Measurements from ENCODE around the gene CPNE4.

The CPNE4 gene

DNA sequence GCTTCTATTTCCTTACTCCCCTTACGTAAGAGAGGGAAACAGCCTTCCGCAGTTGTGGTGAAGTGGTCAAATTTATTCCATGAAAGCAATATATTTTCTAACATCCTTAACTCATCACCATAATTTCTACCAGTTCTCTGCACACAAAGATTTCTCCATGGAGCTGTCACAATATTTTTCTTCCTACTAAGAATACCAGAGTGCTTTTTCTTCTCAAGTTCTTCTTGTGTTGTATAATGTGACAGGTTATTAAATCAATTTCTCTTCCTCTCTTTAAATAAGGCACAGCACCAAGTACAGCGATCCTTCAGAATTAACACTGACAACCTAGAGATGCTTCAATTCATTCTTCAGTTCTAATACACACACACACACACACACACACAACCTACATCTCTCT lies 153.0 kb downstream of the CPNE4 start:
- no peak for DNase-seq (ENCODE audit: low read depth in 2 of 2)

DNA sequence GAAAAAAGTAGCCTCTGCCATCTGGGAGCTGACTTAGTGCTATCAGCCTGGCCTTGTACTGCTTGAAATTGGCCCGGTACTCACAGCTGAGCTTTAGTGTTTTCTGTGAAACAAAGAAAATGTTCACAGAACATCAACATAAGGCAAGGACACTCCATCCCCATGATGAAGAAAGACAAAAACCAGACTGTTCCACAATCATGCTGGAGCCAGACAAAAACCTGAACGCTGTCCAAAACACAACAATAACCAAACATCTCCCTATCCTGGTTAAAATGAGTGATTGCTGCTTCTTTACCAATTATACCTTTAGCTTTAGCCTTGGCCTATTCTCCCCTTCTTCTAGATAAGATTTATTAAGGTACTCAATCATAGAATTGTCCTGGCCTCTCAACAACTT lies 153.9 kb downstream of the CPNE4 start:
- DNase-seq (ENCODE audit: low read depth in 2 of 2), result no peak

DNA sequence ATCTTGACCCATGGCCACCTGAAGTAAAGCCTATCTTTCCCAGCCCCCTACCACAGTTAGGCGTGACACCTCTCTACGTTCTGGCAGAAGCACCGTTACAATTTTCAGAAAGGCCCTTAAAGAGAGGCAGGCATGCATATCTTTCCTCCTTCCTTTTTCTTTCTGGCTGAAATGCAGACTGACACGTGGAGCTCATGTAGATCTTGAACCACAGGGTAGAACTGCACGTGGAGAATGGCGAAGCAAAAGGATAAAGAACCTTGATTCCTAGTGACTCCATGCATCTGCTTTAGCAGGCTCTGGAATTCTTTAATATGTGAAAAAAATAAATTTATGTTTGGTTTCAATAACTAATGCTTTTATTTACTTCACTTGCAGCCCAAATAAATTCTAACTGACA lies 166.6 kb downstream of the CPNE4 start:
- no peak for DNase-seq (ENCODE audit: low read depth in 2 of 2)

DNA sequence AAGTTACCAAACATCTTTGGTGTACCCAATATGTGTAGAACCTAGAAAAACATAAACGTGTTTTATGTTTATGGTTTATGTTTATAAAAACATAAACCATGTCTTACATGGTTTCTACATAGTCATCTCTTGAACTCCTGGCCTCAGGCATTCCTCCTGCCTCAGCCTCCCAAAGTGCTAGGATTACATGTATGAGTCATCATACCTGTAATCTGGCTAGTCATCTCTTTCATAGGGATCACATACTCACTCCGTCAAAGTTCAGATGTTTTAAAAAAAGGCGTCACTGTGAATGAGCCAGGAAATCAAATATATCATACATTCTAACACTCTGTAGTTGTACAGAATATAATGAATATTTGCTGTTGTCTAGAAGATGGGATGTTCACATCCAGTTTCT lies 178.6 kb downstream of the CPNE4 start:
- no peak for DNase-seq (ENCODE audit: low read depth in 2 of 2)

DNA sequence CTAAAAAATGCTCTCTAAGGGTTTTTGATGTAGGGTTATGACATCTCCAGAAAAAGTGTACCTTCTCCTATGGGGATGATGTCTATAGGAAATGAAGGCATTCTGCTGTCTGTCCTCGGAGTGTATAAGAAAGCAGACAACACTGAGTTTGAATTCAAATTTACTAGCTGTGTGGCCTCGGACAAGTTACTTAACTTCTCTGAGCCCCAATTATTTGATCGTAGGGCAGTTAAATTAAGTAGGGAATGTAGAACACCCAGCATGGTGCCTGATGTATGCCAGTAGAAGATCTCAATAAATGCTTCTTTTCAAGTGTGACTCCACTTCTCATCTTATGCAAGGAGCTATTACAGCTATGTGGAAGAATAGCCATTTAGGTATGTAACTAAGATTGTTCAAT lies 184.6 kb downstream of the CPNE4 start:
- no peak for DNase-seq (ENCODE audit: low read depth in 2 of 2)

DNA sequence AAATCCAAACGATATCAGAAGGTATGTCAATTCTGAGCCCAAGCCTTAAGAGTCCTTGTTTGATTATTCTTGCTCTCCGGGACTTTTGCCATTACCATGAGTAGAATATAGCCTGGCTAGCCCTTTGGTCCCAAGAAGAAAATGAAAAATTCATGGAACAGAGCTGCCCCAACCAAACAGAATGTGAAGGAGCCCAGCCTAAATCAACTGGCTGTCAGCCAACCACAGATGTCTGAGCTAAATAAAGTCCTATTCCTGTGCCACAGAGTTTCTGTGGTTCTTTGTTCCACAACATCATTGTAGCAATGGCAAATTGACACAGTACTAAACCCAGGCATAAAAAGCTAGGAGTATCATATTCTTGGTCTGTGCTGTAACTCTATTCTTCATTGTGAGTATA lies 185.2 kb downstream of the CPNE4 start:
- no peak for DNase-seq (ENCODE audit: low read depth in 2 of 2)

DNA sequence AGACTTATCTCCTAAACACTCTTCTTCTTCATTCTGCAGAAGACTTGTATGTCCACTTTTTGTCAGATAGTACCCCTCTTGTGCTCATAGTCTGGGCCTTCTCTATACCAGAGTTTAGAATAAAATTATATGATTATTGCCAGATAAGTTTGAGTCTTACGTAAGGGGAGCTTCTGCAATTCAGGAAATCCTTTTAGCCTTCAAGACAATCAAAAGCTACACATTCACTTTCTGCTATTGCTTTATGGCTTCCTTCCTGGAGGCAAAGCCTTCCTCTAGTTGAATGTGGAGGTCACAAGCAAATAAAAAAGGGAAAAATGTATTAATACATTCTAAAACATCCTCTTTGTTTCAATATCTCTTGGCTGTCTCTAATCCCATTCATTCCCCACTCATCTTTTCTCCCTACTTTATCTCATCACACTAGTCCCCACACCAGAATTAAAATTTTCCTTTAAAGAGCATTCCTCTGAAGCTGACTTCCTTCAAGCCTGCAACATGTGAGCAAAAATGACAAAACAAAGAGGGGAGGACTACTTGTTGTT lies 186.8 kb downstream of the CPNE4 start:
- DNase-seq (ENCODE audit: low read depth in 2 of 2), result no peak

DNA sequence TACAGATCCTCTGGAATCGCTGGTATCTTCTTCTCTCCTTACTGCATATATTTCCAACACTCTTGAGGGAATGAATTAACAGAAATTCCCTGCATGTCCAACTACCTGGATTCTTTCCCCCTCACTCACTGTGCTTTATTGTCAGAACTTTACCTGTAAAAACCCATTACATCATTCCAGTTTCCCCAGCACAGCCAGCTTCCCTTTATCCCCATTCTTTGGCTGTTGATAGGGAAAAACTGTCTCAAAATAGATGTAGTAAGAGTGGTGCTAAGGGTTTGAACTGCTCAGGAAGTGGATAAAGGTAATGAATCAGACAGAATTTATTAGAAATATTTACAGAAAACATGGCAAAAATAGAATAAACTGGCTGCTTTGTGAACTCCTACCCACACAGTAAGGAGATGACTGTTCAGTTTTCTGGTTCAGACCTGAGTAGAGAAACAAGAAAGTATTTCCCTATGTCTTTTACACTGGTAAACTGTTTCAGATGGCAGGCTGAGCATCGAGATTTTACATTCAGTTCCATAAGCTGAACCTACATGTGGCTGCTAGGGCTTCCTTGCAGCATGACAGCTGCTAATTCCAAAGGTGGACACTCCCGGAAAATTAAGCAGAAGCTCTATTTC lies 188.4 kb downstream of the CPNE4 start:
- no peak for DNase-seq (ENCODE audit: low read depth in 2 of 2)

DNA sequence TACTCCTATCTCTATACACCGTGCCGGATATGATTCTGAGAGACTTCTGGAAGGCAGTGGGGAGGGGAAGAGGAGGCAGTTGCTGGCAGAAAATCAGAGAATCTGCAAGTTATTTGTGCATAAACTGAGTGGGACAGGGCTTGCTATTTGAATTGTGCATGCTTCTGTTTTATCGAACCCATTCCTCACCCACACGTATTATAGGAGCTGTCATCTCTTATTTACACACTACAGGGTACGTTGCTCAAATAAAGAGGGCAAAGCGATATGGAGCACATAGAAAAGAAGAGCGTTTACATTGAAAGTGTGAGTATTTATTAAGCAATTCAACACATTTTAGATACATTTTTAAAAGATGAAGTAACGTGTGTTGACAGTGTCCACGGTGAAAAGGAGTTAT lies 191.6 kb downstream of the CPNE4 start:
- DNase-seq (ENCODE audit: low read depth in 2 of 2), result no peak

DNA sequence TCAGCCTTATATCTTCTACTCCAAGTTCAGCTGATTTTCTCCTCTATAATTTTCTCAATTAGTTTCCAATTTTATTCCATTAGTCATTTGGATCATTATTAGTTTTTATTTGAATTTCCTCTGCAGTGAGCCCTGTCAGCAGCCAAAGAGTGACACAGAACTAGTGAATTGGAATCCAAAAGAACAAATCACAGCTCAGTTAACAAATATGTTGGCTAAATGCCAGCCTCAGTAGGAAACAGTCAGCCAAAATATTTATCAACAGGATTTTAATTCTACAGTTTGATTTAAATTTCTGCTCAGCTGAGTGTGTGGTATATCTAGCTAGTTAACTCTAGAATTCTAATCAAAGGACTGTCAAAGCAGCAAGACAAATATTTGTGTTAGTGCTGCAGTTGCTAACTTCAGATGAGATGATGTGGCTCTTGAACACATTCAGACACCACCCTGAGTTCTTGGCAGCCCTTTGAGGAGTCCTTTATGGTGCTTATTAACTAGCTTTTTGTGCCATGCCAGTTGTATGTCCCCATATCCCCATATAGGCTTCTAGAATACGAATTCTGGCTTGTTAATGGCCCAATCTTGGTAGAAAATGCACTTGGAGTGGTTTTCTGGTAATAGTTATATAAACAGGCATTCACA lies 194.5 kb downstream of the CPNE4 start:
- no peak for DNase-seq (ENCODE audit: low read depth in 2 of 2)

DNA sequence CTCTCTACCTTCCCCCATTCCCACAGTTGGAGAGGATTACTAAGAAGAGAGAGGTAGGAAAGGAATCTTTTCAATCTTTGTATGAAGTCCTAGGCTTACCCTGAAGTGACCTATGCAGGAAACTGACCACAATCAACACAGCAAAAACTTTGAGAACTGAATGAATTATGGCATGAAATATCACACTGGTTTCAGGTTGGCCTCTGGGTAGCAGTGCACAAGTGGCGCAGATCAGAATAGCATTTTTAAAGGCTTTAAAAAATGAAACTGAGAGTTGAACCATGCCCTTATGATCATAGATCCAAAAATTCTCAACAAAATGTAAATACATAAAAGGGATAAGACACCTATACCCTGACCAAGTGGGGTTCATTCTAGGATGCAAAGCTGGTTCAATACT lies 198.9 kb downstream of the CPNE4 start:
- DNase-seq (ENCODE audit: low read depth in 2 of 2), result no peak

DNA sequence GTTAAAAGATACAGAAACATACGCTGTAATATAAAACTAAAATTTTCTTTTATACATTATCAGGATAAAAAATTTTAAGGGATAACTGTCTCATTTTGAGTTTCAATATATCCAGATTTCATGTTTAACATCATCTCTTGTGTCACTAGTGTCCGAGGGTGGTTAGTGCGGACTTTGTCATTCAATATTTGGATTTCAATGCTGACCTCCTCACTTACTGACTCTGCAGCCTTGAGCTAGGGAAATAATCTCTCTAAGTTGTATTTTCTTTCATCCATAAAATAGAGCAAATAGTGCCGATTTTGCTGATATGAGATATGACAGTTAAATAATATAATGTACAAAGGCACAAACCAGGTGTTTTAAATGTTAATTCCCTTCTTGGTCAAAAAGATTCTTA lies 203.2 kb downstream of the CPNE4 start:
- no peak for DNase-seq (ENCODE audit: low read depth in 2 of 2)

DNA sequence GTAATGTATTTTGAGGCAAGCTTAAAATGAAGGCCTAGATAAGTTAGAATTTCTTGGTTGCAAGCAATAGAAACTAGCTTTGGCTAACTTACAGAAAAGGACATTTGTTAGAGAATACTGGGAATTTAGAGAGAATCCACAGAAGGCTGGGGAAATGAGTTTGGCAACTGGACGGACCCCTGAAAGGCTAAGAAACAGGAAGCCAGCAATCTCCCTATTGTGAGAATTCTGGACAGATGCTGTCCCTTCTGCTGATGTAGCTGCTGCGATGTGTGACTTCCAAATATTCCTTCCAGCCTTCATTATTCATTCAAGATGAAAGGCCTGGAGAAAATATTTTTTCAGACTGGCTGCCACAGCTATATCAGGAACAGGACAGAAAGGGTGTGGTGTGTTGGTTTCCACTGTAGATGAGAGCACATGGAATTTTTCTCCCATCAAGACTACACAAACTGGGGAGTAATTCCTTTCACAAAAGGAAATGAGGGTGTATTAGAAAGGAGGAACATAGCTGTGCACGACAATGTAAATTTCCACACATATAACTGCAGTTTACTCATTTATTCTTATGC lies 213.5 kb downstream of the CPNE4 start:
- no peak for DNase-seq (ENCODE audit: low read depth in 2 of 2)

DNA sequence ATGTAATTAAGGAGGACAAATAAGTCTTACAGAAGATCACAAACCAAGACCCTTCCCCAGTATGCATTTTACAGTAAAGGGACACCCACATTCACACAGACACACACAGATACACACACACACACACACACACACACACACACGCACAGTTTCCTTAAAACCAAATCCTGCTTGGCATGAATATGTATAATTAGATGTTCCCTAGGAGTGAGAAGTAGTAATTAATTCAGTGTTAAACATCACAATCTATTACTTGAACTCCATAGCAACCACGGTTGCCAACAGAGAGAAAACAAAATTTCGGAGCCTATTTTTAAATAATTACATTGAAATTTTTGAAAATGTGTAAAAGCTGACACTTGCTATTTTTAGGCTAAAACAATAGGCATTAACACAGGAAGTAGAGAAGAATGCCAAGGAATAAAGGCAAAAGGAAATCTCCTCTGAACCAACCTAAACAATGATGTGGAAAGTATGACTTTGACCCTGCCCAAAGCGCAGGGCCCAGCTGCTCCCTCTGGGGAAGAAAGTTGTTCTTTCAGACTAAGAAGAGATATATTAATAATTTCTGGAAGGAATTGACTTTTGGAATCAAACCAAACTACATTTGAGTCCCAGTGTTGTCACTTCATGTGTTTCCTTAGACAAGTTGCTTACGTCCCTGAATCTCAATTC lies 215.3 kb downstream of the CPNE4 start:
- no peak for DNase-seq (ENCODE audit: low read depth in 2 of 2)

DNA sequence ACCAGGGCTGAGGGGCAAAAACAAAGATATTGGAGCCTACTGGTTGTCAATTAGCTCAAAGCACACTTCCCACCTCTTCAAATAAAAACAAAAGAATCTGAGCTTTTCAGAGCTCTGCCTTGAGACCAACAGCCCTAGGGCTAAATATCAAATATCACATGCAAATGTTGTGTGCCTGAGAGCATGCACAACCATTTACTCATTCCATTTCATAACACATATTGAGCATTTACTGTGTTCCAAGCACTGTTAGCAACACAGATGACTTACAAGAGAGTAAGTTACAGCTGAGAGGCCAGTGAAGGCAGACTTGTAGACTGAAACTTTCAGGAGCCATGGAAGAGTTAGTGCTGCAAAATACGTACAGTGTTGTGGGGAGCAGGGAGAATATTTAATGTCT lies 222.4 kb downstream of the CPNE4 start:
- DNase-seq (ENCODE audit: low read depth in 2 of 2), result no peak

DNA sequence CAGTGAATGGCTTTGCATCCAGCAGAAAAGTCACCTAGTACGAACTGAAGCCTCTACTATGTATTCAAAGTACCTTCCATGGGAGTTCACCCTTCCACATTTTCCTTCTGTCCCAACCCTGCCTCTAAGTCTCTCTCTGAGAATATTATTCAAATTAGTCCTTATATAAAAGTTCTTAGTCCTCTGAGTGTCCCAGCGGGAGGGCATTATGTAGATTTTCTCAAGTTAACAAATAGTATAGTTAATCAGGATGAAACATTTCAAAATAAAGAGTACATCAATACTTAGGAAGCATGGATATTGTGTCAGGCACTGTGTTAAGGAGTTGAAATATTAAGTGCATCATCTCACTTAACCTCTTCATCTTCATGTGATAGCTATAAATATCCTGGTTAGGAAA lies 223.3 kb downstream of the CPNE4 start:
- DNase-seq (ENCODE audit: low read depth in 2 of 2), result no peak

DNA sequence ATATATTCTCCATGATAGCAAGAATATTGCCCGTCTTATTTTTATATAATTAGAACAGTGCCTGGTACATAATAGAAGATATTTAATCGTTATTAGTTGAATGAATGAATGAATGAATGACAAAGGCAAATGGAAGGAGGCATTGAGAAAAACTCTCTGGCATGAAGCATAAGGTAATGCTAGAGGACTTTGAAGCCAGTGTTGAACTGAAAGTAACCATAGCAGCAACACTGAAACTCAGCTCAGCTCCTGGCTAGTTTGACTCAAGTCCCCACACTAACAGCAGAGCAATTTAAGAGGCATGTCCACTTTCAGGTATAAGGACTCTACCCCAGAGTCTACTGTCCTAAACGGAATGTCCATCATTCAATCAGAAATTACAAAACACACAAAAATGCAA lies 227.0 kb downstream of the CPNE4 start:
- no peak for DNase-seq (ENCODE audit: low read depth in 2 of 2)

DNA sequence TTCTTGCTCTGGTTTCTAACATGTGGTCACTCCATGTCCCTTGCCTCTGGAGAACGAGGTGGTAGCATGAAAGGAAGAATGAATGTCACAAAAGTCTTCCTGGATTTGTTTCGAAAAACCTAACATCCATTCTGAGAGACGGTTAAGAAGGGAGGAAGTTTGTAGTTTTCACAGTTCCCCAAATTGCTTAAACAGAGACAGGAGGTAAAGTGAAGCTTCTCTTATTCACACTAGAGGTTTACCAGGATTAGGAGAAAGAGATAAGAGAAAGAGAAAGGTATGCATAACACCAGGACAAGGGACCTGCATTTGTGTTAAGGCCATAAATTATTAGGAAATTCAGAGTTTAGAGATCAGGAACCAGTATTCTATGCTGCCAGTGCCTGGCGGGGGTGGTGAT lies 228.1 kb downstream of the CPNE4 start:
- no peak for DNase-seq (ENCODE audit: low read depth in 2 of 2)

DNA sequence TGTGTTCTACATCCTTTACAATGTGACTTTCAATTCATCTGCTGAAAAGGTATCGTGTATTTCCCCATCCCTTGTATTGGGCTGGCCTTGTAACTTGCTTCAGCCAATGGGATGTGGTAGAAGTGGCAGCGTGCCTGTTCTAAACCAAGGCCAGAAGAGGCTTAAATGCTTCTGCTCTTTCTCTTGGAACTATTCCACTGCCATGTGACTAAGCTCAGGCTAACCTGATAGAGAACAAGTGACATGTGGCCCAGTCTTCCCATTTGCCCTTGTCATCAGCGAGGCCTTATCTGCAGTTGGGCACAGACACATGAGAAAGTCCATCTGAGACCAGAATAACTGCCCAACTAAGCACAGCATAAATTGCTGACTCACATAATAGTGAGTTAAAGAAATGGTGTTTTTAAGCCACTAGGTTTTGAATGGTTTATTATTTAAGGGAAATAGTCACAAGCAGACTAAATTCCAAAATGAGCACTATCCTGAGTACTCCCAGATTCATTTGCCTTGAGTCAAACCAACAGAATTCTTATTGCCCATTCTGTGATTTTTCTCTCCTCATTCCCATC lies 230.2 kb downstream of the CPNE4 start:
- DNase-seq (ENCODE audit: low read depth in 2 of 2), result no peak

DNA sequence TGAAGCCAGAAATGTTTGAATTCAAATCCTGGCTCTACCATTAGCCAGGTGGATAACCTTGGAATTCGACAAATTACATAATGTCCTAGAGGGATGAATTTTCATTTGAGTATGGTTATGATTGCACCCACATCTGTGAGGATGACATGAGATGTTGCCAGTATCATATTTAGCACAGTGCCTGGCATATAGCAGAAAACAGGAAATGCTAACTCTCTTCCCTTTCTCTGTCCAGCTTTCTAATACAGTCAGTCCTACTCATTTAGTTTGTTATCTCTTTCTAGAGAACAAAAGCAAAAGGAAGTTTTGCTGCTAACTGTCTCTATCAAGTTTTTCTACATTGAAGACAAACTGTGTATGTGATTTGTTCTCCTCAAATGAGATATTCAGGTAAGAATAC lies 231.7 kb downstream of the CPNE4 start:
- DNase-seq (ENCODE audit: low read depth in 2 of 2), result no peak

DNA sequence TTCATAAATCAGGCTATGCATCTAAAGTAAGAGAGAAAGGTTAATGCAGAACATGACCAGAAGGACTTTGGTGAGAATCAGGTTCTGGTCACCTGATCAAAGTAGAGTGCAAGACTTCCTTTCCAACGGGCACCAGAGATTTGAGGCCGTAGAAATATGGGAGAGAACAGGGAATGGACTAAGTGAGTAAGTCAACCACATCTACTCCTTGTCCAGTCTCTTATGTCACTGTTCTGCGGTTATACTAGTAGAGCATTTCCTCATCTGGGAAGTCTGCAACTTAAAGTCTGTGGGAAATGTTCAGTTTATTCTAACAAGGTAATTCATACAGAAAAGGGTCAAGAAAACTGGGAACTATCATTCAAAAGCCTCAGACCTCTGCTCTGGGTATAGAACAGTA lies 232.8 kb downstream of the CPNE4 start:
- DNase-seq (ENCODE audit: low read depth in 2 of 2), result no peak

DNA sequence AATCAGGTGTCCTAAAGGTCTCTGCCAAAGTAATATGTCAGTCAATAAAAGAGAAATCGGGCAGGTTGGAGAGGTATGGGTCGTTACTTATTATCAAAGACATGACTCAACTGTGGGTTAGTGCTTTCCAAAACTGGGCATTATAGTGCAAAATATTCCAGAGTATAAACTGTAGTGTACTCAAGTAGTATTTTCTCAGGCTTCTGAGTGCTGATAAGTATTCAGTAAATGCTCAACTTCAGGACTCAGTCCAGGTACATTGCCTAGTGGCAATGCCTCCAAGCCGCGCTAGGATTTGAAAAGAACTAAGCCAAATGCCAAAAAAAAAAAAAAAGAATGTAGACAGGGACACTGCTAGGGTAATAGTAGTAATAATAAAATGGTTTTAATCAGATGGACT lies 233.2 kb downstream of the CPNE4 start:
- DNase-seq (ENCODE audit: low read depth in 2 of 2), result no peak

DNA sequence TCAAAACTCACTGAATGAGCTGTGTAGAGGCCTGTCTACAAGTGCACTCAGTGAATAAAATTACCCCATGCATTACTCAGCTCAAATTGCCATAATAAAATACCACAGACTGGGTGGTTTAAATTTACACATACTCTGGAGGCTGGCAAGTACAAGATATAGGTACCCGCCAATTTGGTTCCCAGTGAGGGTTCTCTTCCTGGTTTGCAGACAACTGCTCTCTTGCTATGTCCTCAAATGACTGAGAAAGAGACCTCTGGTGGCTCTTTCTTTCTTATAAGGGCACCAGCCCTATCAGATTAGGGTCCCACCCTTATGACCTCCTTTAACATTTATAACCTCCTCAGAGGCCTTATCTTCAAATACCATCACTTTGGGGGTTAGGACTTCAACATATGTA lies 237.0 kb downstream of the CPNE4 start:
- DNase-seq (ENCODE audit: low read depth in 2 of 2), result no peak
